GM23338 (cell line): Measurements from ENCODE around the gene TMEM169.

Experiments
- CTCF ChIP-seq, 2 experiments: fragments of 200-600 bp in 1 of 2; sonication (generic) in 1 of 2; conservative IDR thresholded peaks; 2 replicates each; pipeline versions ENCODE4 v1.5.1 to v1.6.1; 2016 to 2017; ENCODE audit warnings: antibody characterized with exemption in 2 of 2, low read depth in 2 of 2, mild to moderate bottlenecking in 2 of 2, moderate library complexity in 1 of 2
- ETS1 ChIP-seq: IDR thresholded peaks from 2 replicates; pipeline ENCODE4 v1.6.1; 2016; ENCODE audit warnings: antibody characterized with exemption
- EZH2 ChIP-seq: fragments of 200-600 bp; sonication (generic); IDR thresholded peaks from one replicate; pipeline ENCODE4 v1.8.0; 2017; ENCODE audit warnings: antibody characterized with exemption, mild to moderate bottlenecking, low read depth; ENCODE audit not compliant: unreplicated experiment
- EZH2phosphoT487 ChIP-seq: fragments of 200-600 bp; sonication (generic); IDR thresholded peaks from one replicate; pipeline ENCODE4 v1.8.1; 2018; ENCODE audit warnings: antibody characterized with exemption; ENCODE audit not compliant: unreplicated experiment
- JUNB ChIP-seq: IDR thresholded peaks from one replicate; pipeline ENCODE4 v1.6.1; 2016; ENCODE audit warnings: antibody characterized with exemption; ENCODE audit not compliant: unreplicated experiment
- POLR2AphosphoS5 ChIP-seq: IDR thresholded peaks from 2 replicates; pipeline ENCODE4 v1.6.1; 2016; ENCODE audit warnings: antibody characterized with exemption, low read depth
- REST ChIP-seq: IDR thresholded peaks from one replicate; pipeline ENCODE4 v1.6.1; 2018; ENCODE audit warnings: antibody characterized with exemption; ENCODE audit not compliant: unreplicated experiment
- STAT1 ChIP-seq: IDR thresholded peaks from one replicate; pipeline ENCODE4 v1.6.1; 2016; ENCODE audit warnings: antibody characterized with exemption; ENCODE audit not compliant: unreplicated experiment
- ZNF114 ChIP-seq: fragments of 250-450 bp; sonication (Bioruptor Pico); IDR thresholded peaks from 2 replicates; pipeline ENCODE4 v1.5.0; 2020; ENCODE audit warnings: mild to moderate bottlenecking, moderate library complexity
- ZNF331 ChIP-seq: fragments of 250-450 bp; sonication (Bioruptor Pico); IDR thresholded peaks from 2 replicates; pipeline ENCODE4 v1.5.0; 2020; ENCODE audit warnings: low read depth, mild to moderate bottlenecking, moderate library complexity

- TF ChIP-seq CTCF (conservative IDR thresholded peaks at IDR 0.05; ENCODE audit: low read depth in 2 of 2) (no peak), EZH2 (no peak), POLR2AphosphoS5 (no peak), STAT1 (no peak), REST (no peak), JUNB (no peak), ETS1 (no peak), EZH2phosphoT487 (no peak), ZNF331 (CRISPR knock-in tag) (no peak), ZNF114 (CRISPR knock-in tag) (no peak)
Observed at GRCh38 chr2:216116418-216116817, 34.7 kb downstream of the TMEM169 start.
